Liver (tissue), 3 donors: ENCODE results near the gene ADAMTS3.

Experiments
- EGR1 ChIP-seq, 2 donors: IDR thresholded peaks; 2 replicates each; pipeline ENCODE4 v1.6.1; 2016 to 2018; ENCODE audit warnings: antibody characterized with exemption in 2 of 2, low read depth in 2 of 2
- RXRA ChIP-seq, 2 donors: IDR thresholded peaks; 2 replicates each; pipeline ENCODE4 v1.6.1; 2017 to 2018; ENCODE audit warnings: antibody characterized with exemption in 2 of 2, mild to moderate bottlenecking in 1 of 2
- TF ChIP-seq, protein P1 (sequence below): fragments of 150-350 bp; IDR thresholded peaks from 2 replicates; pipeline ENCODE4 v1.5.1; 2017; ENCODE audit warnings: improper control_type of control experiment, low read depth, low read length; ENCODE audit not compliant: missing input control
- donor health status: healthy.
- donor health status: healthy.

DNA sequence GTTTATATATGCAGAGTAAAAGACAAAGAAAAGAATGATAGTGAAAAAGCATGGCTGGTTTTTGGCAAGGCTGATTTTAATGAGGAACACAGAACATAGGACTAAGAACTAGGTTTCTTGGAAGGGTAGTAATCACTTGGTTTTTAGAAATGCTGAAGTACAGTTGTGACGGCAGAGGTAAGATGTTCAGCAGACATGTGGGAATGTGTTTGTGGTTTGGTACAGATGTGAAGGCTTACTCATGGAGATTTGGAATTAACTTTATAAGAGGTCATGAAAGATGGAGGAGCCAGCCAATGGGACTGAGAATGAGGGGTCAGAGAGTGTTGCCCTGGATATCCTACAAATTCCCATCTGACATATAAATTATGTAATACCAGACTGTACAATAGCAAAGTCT lies 293.6 kb downstream of the ADAMTS3 start:
- TF ChIP-seq, protein P1, sequence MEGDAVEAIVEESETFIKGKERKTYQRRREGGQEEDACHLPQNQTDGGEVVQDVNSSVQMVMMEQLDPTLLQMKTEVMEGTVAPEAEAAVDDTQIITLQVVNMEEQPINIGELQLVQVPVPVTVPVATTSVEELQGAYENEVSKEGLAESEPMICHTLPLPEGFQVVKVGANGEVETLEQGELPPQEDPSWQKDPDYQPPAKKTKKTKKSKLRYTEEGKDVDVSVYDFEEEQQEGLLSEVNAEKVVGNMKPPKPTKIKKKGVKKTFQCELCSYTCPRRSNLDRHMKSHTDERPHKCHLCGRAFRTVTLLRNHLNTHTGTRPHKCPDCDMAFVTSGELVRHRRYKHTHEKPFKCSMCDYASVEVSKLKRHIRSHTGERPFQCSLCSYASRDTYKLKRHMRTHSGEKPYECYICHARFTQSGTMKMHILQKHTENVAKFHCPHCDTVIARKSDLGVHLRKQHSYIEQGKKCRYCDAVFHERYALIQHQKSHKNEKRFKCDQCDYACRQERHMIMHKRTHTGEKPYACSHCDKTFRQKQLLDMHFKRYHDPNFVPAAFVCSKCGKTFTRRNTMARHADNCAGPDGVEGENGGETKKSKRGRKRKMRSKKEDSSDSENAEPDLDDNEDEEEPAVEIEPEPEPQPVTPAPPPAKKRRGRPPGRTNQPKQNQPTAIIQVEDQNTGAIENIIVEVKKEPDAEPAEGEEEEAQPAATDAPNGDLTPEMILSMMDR = no peak
- TF ChIP-seq RXRA (IDR thresholded peaks at IDR 0.05) (no peak), EGR1 (IDR thresholded peaks at IDR 0.05; ENCODE audit: low read depth in 2 of 2) (no peak)
